Neuron (in vitro differentiated cells): ENCODE data around the gene STAT3.
"Not testable (repeated sequence)": the region's sequence is repeated elsewhere in the genome, so short reads cannot be mapped to it uniquely, and the experiment has no call there.

Experiments used
- H2AFZ ChIP-seq: one replicate; pipeline ENCODE4 v1.6.1; 2013; ENCODE audit warnings: low read depth, mild to moderate bottlenecking, inconsistent platforms, low read length, moderate library complexity
- H3K27me3 ChIP-seq: one replicate; pipeline ENCODE4 v1.6.1; 2013; ENCODE audit warnings: low read length; ENCODE audit not compliant: insufficient read depth
- H3K36me3 ChIP-seq: one replicate; pipeline ENCODE4 v1.6.1; 2013; ENCODE audit warnings: low read length; ENCODE audit not compliant: insufficient read depth
- H3K4me1 ChIP-seq: one replicate; pipeline ENCODE4 v1.6.1; 2013; ENCODE audit warnings: low read length; ENCODE audit not compliant: insufficient read depth
- H3K4me3 ChIP-seq: 2 replicates; pipeline ENCODE4 v1.5.1; 2013; ENCODE audit warnings: mild to moderate bottlenecking, low read length, moderate library complexity
- H3K9me3 ChIP-seq: one replicate; pipeline ENCODE4 v1.6.1; 2013; ENCODE audit warnings: low read length

STAT3 gene

GRCh38 chr17:42309986-42310786, 78.1 kb downstream of the STAT3 start:
- no peaks in the 10 kb centered on the region for H3K27me3 ChIP-seq
- peaks cover 25% of the 10 kb centered on the region for H3K36me3 ChIP-seq
- peaks cover 19% of the 10 kb centered on the region for H3K4me1 ChIP-seq
- H2AFZ ChIP-seq, result no peak overlapping the region
- H3K9me3 ChIP-seq, result no peaks in the 10 kb centered on the region
- H3K4me3 ChIP-seq, result no peak overlapping the region

GRCh38 chr17:42309142-42309541, 79.1 kb downstream of the STAT3 start:
- Histone ChIP-seq H3K9me3 (no peaks in the 10 kb centered on the region), H3K4me3 (no peak overlapping the region), H3K4me1 (peaks cover 19% of the 10 kb centered on the region), H2AFZ (no peak overlapping the region), H3K36me3 (peaks cover 16% of the 10 kb centered on the region), H3K27me3 (no peaks in the 10 kb centered on the region)

GRCh38 chr17:42308446-42308845, 79.8 kb downstream of the STAT3 start:
- Histone ChIP-seq H3K4me3 (no peak overlapping the region), H2AFZ (no peak overlapping the region), H3K36me3 (peaks cover 9% of the 10 kb centered on the region), H3K9me3 (no peaks in the 10 kb centered on the region), H3K4me1 (peaks cover 19% of the 10 kb centered on the region), H3K27me3 (no peaks in the 10 kb centered on the region)

GRCh38 chr17:42307362-42307927, 80.8 kb downstream of the STAT3 start:
- Histone ChIP-seq H3K4me3 (no peak overlapping the region), H3K36me3 (peaks cover 5% of the 10 kb centered on the region), H2AFZ (no peak overlapping the region), H3K4me1 (peaks cover 19% of the 10 kb centered on the region), H3K27me3 (no peaks in the 10 kb centered on the region), H3K9me3 (no peaks in the 10 kb centered on the region)

- Histone ChIP-seq H3K27me3 (no peaks in the 10 kb centered on the region), H3K9me3 (no peaks in the 10 kb centered on the region), H3K4me3 (no peak overlapping the region), H3K4me1 (peaks cover 9% of the 10 kb centered on the region), H2AFZ (no peak overlapping the region), H3K36me3 (peaks cover 1% of the 10 kb centered on the region)
Measured at GRCh38 chr17:42306385-42306667, 81.9 kb downstream of the STAT3 start.

GRCh38 chr17:42305543-42306384, 82.5 kb downstream of the STAT3 start:
- Histone ChIP-seq H3K4me1 (peaks cover 3% of the 10 kb centered on the region), H2AFZ (no peak overlapping the region), H3K4me3 (no peak overlapping the region), H3K9me3 (no peaks in the 10 kb centered on the region), H3K36me3 (no peaks in the 10 kb centered on the region), H3K27me3 (no peaks in the 10 kb centered on the region)

- not testable (repeated sequence) for H3K36me3 ChIP-seq, H3K4me3 ChIP-seq, H2AFZ ChIP-seq, H3K4me1 ChIP-seq, H3K27me3 ChIP-seq, H3K9me3 ChIP-seq
Measured at GRCh38 chr17:42305031-42305330, 83.3 kb downstream of the STAT3 start.

- Histone ChIP-seq H3K36me3 (no peaks in the 10 kb centered on the region), H3K9me3 (no peaks in the 10 kb centered on the region), H2AFZ (no peak overlapping the region), H3K27me3 (no peaks in the 10 kb centered on the region), H3K4me1 (no peaks in the 10 kb centered on the region), H3K4me3 (no peak overlapping the region)
Measured at GRCh38 chr17:42304187-42305030, 83.8 kb downstream of the STAT3 start.

- no peaks in the 10 kb centered on the region for H3K9me3 ChIP-seq
- H3K27me3 ChIP-seq, result no peaks in the 10 kb centered on the region
- H3K4me1 ChIP-seq, result no peaks in the 10 kb centered on the region
- H2AFZ ChIP-seq, result no peak overlapping the region
- H3K4me3 ChIP-seq, result no peak overlapping the region
- no peaks in the 10 kb centered on the region for H3K36me3 ChIP-seq
Measured at GRCh38 chr17:42303694-42304093, 84.5 kb downstream of the STAT3 start.

- no peak overlapping the region for H3K4me3 ChIP-seq
- H3K36me3 ChIP-seq, result no peaks in the 10 kb centered on the region
- no peaks in the 10 kb centered on the region for H3K9me3 ChIP-seq
- H3K27me3 ChIP-seq, result no peaks in the 10 kb centered on the region
- H3K4me1 ChIP-seq, result no peaks in the 10 kb centered on the region
- H2AFZ ChIP-seq, result no peak overlapping the region
Measured at GRCh38 chr17:42301022-42301421, 87.2 kb downstream of the STAT3 start.

GRCh38 chr17:42299913-42300312, 88.3 kb downstream of the STAT3 start:
- H3K36me3 ChIP-seq, H3K27me3 ChIP-seq, H3K9me3 ChIP-seq, H2AFZ ChIP-seq, H3K4me3 ChIP-seq, H3K4me1 ChIP-seq: not testable (repeated sequence)

GRCh38 chr17:42299361-42299760, 88.9 kb downstream of the STAT3 start:
- H2AFZ ChIP-seq, H3K9me3 ChIP-seq, H3K4me3 ChIP-seq, H3K4me1 ChIP-seq, H3K27me3 ChIP-seq, H3K36me3 ChIP-seq: not testable (repeated sequence)

GRCh38 chr17:42297775-42298174, 90.5 kb downstream of the STAT3 start:
- H2AFZ ChIP-seq, H3K36me3 ChIP-seq, H3K4me1 ChIP-seq, H3K9me3 ChIP-seq, H3K4me3 ChIP-seq, H3K27me3 ChIP-seq: not testable (repeated sequence)
